Central memory CD8-positive, alpha-beta T cell (primary cell): ENCODE data around the gene APOD.

Source experiments
- ATAC-seq: fragments of 150-1000 bp; cut with Tn5 transposase; replicated peaks from 2 replicates; pipeline ENCODE4 v1.10.0; 2022; ENCODE audit warnings: mild to moderate bottlenecking, moderate FRiP score, moderate number of reproducible peaks; ENCODE audit not compliant: poor library complexity, severe bottlenecking; ENCODE audit errors: extremely low read depth
- DNase-seq, 2 donors: peaks; one replicate each; pipeline ENCODE4 v3.0.0; 2021; ENCODE audit warnings: low spot score in 2 of 2
- H3K27ac Mint-ChIP-seq: one replicate; pipeline ENCODE4 v1.8.0; 2022; ENCODE audit warnings: low read depth, mild to moderate bottlenecking, moderate library complexity, mixed read lengths
- H3K27me3 Mint-ChIP-seq: one replicate; pipeline ENCODE4 v1.8.0; 2022; ENCODE audit warnings: mixed read lengths
- H3K36me3 Mint-ChIP-seq: one replicate; pipeline ENCODE4 v1.8.0; 2022; ENCODE audit warnings: mild to moderate bottlenecking, moderate library complexity, mixed read lengths; ENCODE audit not compliant: insufficient read depth
- H3K4me1 Mint-ChIP-seq: one replicate; pipeline ENCODE4 v1.8.0; 2022; ENCODE audit warnings: mixed read lengths
- H3K4me3 Mint-ChIP-seq: one replicate; pipeline ENCODE4 v1.8.0; 2022; ENCODE audit warnings: mild to moderate bottlenecking, moderate library complexity, mixed read lengths
- H3K9me3 Mint-ChIP-seq: one replicate; pipeline ENCODE4 v1.8.0; 2022; ENCODE audit warnings: mixed read lengths

Gene APOD

GRCh38 chr3:195542316-195542697 lies 41.4 kb downstream of the APOD start:
- H3K36me3 Mint-ChIP-seq: peaks cover 34% of the 10 kb centered on the region
- no peaks in the 10 kb centered on the region for H3K27me3 Mint-ChIP-seq
- no peaks in the 10 kb centered on the region for H3K9me3 Mint-ChIP-seq
- peak overlapping the region; percentile 79 for H3K4me3 Mint-ChIP-seq
- H3K4me1 Mint-ChIP-seq: peaks cover 81% of the 10 kb centered on the region
- H3K27ac Mint-ChIP-seq: peak overlapping the region; percentile 88
- DNase-seq (no peak), ATAC-seq (no peak)

- ATAC-seq: no peak
- H3K4me1 Mint-ChIP-seq: peaks cover 73% of the 10 kb centered on the region
Observed at GRCh38 chr3:195540511-195540910, 43.2 kb downstream of the APOD start.

GRCh38 chr3:195540027-195540426 lies 43.7 kb downstream of the APOD start:
- Mint-ChIP-seq H3K36me3 (peaks cover 35% of the 10 kb centered on the region), H3K27ac (peak overlapping the region; percentile 88), H3K27me3 (no peaks in the 10 kb centered on the region), H3K4me1 (peaks cover 73% of the 10 kb centered on the region), H3K4me3 (peak overlapping the region; percentile 79), H3K9me3 (no peaks in the 10 kb centered on the region)
- ATAC-seq: no peak
- DNase-seq: no peak

More at GRCh38 chr3:195540511-195540910, 43.2 kb downstream of the APOD start:
- H3K36me3 Mint-ChIP-seq: peaks cover 32% of the 10 kb centered on the region
- H3K9me3 Mint-ChIP-seq: no peaks in the 10 kb centered on the region
- no peak for DNase-seq
- H3K27ac Mint-ChIP-seq: peak overlapping the region; percentile 88
- H3K27me3 Mint-ChIP-seq: no peaks in the 10 kb centered on the region
- peak overlapping the region; percentile 79 for H3K4me3 Mint-ChIP-seq

- DNase-seq (no peak), ATAC-seq (no peak)
- Mint-ChIP-seq H3K9me3 (no peaks in the 10 kb centered on the region), H3K27ac (peak overlapping the region; percentile 63), H3K27me3 (no peaks in the 10 kb centered on the region), H3K36me3 (peaks cover 35% of the 10 kb centered on the region), H3K4me3 (peak overlapping the region; percentile 79), H3K4me1 (peaks cover 73% of the 10 kb centered on the region)
Observed at GRCh38 chr3:195539479-195539878, 44.3 kb downstream of the APOD start.

- no peak for ATAC-seq
- peaks cover 79% of the 10 kb centered on the region for H3K4me1 Mint-ChIP-seq
Observed at GRCh38 chr3:195537995-195538394, 45.7 kb downstream of the APOD start.

GRCh38 chr3:195535293-195535692 lies 48.4 kb downstream of the APOD start:
- ATAC-seq (no peak), DNase-seq (no peak)
- H3K4me3 Mint-ChIP-seq: peak overlapping the region; percentile 19
- no peaks in the 10 kb centered on the region for H3K27me3 Mint-ChIP-seq
- peaks cover 77% of the 10 kb centered on the region for H3K4me1 Mint-ChIP-seq
- H3K36me3 Mint-ChIP-seq: peaks cover 26% of the 10 kb centered on the region
- H3K27ac Mint-ChIP-seq: peak overlapping the region; percentile 23
- H3K9me3 Mint-ChIP-seq: no peaks in the 10 kb centered on the region

More at GRCh38 chr3:195537995-195538394, 45.7 kb downstream of the APOD start:
- no peak for DNase-seq
- peak overlapping the region; percentile 76 for H3K27ac Mint-ChIP-seq
- peak overlapping the region; percentile 79 for H3K4me3 Mint-ChIP-seq
- H3K9me3 Mint-ChIP-seq: no peaks in the 10 kb centered on the region
- H3K36me3 Mint-ChIP-seq: peaks cover 27% of the 10 kb centered on the region
- H3K27me3 Mint-ChIP-seq: no peaks in the 10 kb centered on the region

GRCh38 chr3:195532834-195533233 lies 50.9 kb downstream of the APOD start:
- Mint-ChIP-seq H3K27me3 (no peaks in the 10 kb centered on the region), H3K4me3 (peak overlapping the region; percentile 57), H3K36me3 (peaks cover 33% of the 10 kb centered on the region), H3K4me1 (peaks cover 65% of the 10 kb centered on the region), H3K9me3 (no peaks in the 10 kb centered on the region), H3K27ac (no peak overlapping the region)
- DNase-seq (no peak), ATAC-seq (no peak)

GRCh38 chr3:195532345-195532744 lies 51.4 kb downstream of the APOD start:
- Mint-ChIP-seq H3K4me1 (peaks cover 60% of the 10 kb centered on the region), H3K36me3 (peaks cover 36% of the 10 kb centered on the region), H3K9me3 (no peaks in the 10 kb centered on the region)

GRCh38 chr3:195531683-195532082 lies 52.1 kb downstream of the APOD start:
- Mint-ChIP-seq H3K4me3 (peak overlapping the region; percentile 17), H3K27me3 (no peaks in the 10 kb centered on the region), H3K4me1 (peaks cover 59% of the 10 kb centered on the region), H3K36me3 (peaks cover 40% of the 10 kb centered on the region), H3K9me3 (no peaks in the 10 kb centered on the region), H3K27ac (peak overlapping the region; percentile 32)
- ATAC-seq (no peak), DNase-seq (no peak)

More at GRCh38 chr3:195532345-195532744, 51.4 kb downstream of the APOD start:
- Mint-ChIP-seq H3K27ac (peak overlapping the region; percentile 32), H3K4me3 (no peak overlapping the region), H3K27me3 (no peaks in the 10 kb centered on the region)
- no peak for DNase-seq
- no peak for ATAC-seq

GRCh38 chr3:195526492-195526891 lies 57.2 kb downstream of the APOD start:
- Mint-ChIP-seq H3K4me1 (peaks cover 44% of the 10 kb centered on the region), H3K4me3 (no peak overlapping the region), H3K27me3 (no peaks in the 10 kb centered on the region), H3K36me3 (peaks cover 64% of the 10 kb centered on the region), H3K9me3 (no peaks in the 10 kb centered on the region), H3K27ac (no peak overlapping the region)
- DNase-seq (no peak), ATAC-seq (no peak)

GRCh38 chr3:195524171-195524896 lies 59.4 kb downstream of the APOD start:
- H3K36me3 Mint-ChIP-seq: peaks cover 71% of the 10 kb centered on the region
- ATAC-seq (peak; percentile 62), DNase-seq (no peak)
- H3K27me3 Mint-ChIP-seq: no peaks in the 10 kb centered on the region
- H3K4me1 Mint-ChIP-seq: peaks cover 38% of the 10 kb centered on the region
- no peak overlapping the region for H3K4me3 Mint-ChIP-seq
- peak overlapping the region; percentile 88 for H3K27ac Mint-ChIP-seq
- H3K9me3 Mint-ChIP-seq: no peaks in the 10 kb centered on the region

GRCh38 chr3:195522254-195523023 lies 61.3 kb downstream of the APOD start:
- Mint-ChIP-seq H3K27me3 (no peaks in the 10 kb centered on the region), H3K9me3 (no peaks in the 10 kb centered on the region), H3K4me1 (peaks cover 31% of the 10 kb centered on the region), H3K27ac (no peak overlapping the region), H3K36me3 (peaks cover 68% of the 10 kb centered on the region), H3K4me3 (no peak overlapping the region)
- ATAC-seq: no peak
- DNase-seq: no peak
